CD4-positive, alpha-beta T cell treated with Interleukin-15 for 1 hour (primary cell): Measurements from ENCODE around the gene SLC52A3.
"Not testable (repeated sequence)": the region's sequence is repeated elsewhere in the genome, so short reads cannot be mapped to it uniquely, and the experiment has no call there.

Experiments used
- DNase-seq: peaks from one replicate; pipeline ENCODE4 v3.0.0-alpha.2; 2020

The SLC52A3 gene

GRCh38 chr20:725491-725890 lies 42.8 kb downstream of the SLC52A3 start:
- DNase-seq, result no peak

- DNase-seq, result not testable (repeated sequence)
Measured at GRCh38 chr20:724797-725196, 43.5 kb downstream of the SLC52A3 start.

- no peak for DNase-seq
Measured at GRCh38 chr20:723756-724155, 44.5 kb downstream of the SLC52A3 start.

- no peak for DNase-seq
Measured at GRCh38 chr20:722822-723644, 45.3 kb downstream of the SLC52A3 start.

- no peak for DNase-seq
Measured at GRCh38 chr20:721876-722275, 46.4 kb downstream of the SLC52A3 start.

- no peak for DNase-seq
Measured at GRCh38 chr20:719816-720215, 48.5 kb downstream of the SLC52A3 start.

- DNase-seq, result no peak
Measured at GRCh38 chr20:719068-719467, 49.2 kb downstream of the SLC52A3 start.

- no peak for DNase-seq
Measured at GRCh38 chr20:717832-718231, 50.5 kb downstream of the SLC52A3 start.

GRCh38 chr20:717271-717670 lies 51.0 kb downstream of the SLC52A3 start:
- no peak for DNase-seq

- no peak for DNase-seq
Measured at GRCh38 chr20:714453-714852, 53.8 kb downstream of the SLC52A3 start.

GRCh38 chr20:711576-711975 lies 56.7 kb downstream of the SLC52A3 start:
- DNase-seq, result no peak

GRCh38 chr20:710780-711450 lies 57.4 kb downstream of the SLC52A3 start:
- DNase-seq, result no peak
